SK-N-SH (cell line): ENCODE results near the gene NME2.

Experiments
- MAX ChIP-seq: IDR thresholded peaks from 2 replicates; pipeline ENCODE4 v1.4.0; 2012; ENCODE audit warnings: low read depth
- POLR2AphosphoS5 ChIP-seq: IDR thresholded peaks from 2 replicates; pipeline ENCODE4 v1.6.1; 2012; ENCODE audit warnings: low read depth, low read length
- RCOR1 ChIP-seq: fragments of 150-350 bp; IDR thresholded peaks from 2 replicates; pipeline ENCODE4 v1.6.1; 2017; ENCODE audit warnings: antibody characterized with exemption, low read length
- SIN3A ChIP-seq: IDR thresholded peaks from 2 replicates; pipeline ENCODE4 v1.6.1; 2012; ENCODE audit warnings: low read depth, mild to moderate bottlenecking, low read length, moderate library complexity, borderline replicate concordance
- TAF1 ChIP-seq: IDR thresholded peaks from 2 replicates; pipeline ENCODE4 v1.6.1; 2012; ENCODE audit warnings: low read depth, mild to moderate bottlenecking, low read length, moderate library complexity, borderline replicate concordance
- USF2 ChIP-seq: fragments of 150-350 bp; IDR thresholded peaks from 2 replicates; pipeline ENCODE4 v1.6.1; 2017; ENCODE audit warnings: antibody characterized with exemption, low read length, low read depth, borderline replicate concordance
- ZBTB33 ChIP-seq: IDR thresholded peaks from 2 replicates; pipeline ENCODE4 v1.4.0; 2012; ENCODE audit warnings: low read depth, borderline replicate concordance

GRCh38 chr17:51150932-51151331, 15.3 kb upstream of the NME2 start:
- TF ChIP-seq SIN3A = no peak
- no peak for TF ChIP-seq POLR2AphosphoS5
- no peak for TF ChIP-seq ZBTB33
- TF ChIP-seq USF2 = no peak
- no peak for TF ChIP-seq TAF1
- TF ChIP-seq MAX = no peak
- TF ChIP-seq RCOR1 = no peak
